Calu3 (cell line): ENCODE measurements around the gene ELFN1. TPM values are rescaled to one million over a fixed set of nuclear protein-coding genes. Genes with fewer than 3 reads are reported as not detected.

Experiments
- BruUV-seq: library from RNA; stranded (reverse); fragments of 400-500 nt; replicated peaks from 2 replicates; lab custom pipeline; 2021; lab: Mats Ljungman, UMichigan
- CTCF ChIA-PET: fragments of 300-600 bp; sonication (Branson Sonifier 250); formaldehyde crosslinking; loops from one replicate; lab custom pipeline; 2022; ENCODE audit warnings: antibody characterized with exemption; lab: Charles Lee
- DNase-seq: peaks from one replicate; pipeline ENCODE4 v3.0.0; 2022
- H3K27ac Mint-ChIP-seq: one replicate; pipeline ENCODE4 v1.8.0; 2022; ENCODE audit warnings: mixed read lengths; ENCODE audit not compliant: unreplicated experiment
- H3K27me3 Mint-ChIP-seq: one replicate; pipeline ENCODE4 v1.8.0; 2022; ENCODE audit warnings: mixed read lengths; ENCODE audit not compliant: unreplicated experiment
- H3K36me3 Mint-ChIP-seq: one replicate; pipeline ENCODE4 v1.8.0; 2022; ENCODE audit warnings: mild to moderate bottlenecking, moderate library complexity, mixed read lengths; ENCODE audit not compliant: insufficient read depth, unreplicated experiment
- H3K4me1 Mint-ChIP-seq: one replicate; pipeline ENCODE4 v1.8.0; 2022; ENCODE audit warnings: mild to moderate bottlenecking, low read depth, mixed read lengths; ENCODE audit not compliant: unreplicated experiment
- H3K4me3 Mint-ChIP-seq: one replicate; pipeline ENCODE4 v1.8.0; 2022; ENCODE audit warnings: mild to moderate bottlenecking, low read depth, moderate library complexity, mixed read lengths; ENCODE audit not compliant: unreplicated experiment
- H3K9me3 Mint-ChIP-seq: one replicate; pipeline ENCODE4 v1.8.0; 2022; ENCODE audit warnings: low read depth, mixed read lengths; ENCODE audit not compliant: unreplicated experiment
- intact Hi-C: fragments of 100-400 bp; cut with micrococcal nuclease; formaldehyde crosslinking; loops from one replicate; pipeline ENCODE4 v1.10.0; 2022; ENCODE audit not compliant: unreplicated experiment
- total RNA-seq: library from RNA; stranded (reverse); gene quantifications from 2 replicates; pipeline ENCODE4 v1.2.3, GENCODE V29; 2022
- TF ChIP-seq, protein P1 (sequence below): fragments of 200-600 bp; IDR thresholded peaks from one replicate; pipeline ENCODE4 v1.8.0; 2022; ENCODE audit warnings: antibody characterized with exemption; ENCODE audit not compliant: unreplicated experiment

Gene ELFN1
- total RNA-seq, 1 experiment from 2014 or later, result not detected

DNA sequence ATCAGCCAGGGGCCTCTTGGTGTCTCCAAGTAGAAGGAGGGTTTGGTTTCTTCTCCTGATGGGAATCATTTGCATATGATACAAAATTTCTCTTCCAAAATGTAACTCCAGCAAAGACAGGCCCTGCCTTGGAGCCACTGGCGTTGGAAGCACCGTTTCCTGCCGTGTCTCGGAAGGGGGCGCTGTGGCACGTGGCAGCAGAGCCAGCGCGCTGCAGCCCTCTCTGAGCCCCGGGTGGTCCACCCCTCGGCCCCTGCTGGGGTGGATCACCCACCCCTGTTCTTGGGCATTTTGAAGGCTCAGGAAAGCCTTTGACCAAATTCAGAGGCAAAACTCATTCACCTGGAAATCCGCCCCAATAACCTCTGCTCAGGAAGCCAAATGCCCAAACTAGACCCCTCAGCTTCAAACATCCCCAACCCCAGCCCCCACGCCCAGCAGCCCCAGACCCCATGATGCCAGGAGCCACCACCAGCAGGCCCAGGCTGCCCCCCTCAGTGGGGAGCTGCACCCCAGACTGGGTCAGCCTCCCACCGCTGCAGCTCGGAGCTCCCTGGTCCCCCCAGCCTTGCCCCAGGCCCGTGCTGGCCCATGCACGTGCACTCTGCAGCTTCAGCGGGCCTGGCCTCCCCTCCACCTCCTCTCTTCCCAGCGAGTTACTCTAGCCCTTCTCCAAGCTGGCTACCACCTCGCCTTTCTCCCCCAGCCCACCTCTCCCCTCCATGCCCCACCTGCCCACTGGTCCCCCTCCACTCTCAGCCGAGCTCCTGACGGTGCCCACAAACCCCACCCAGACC is 29.5 kb upstream of the ELFN1 start:
- CTCF ChIA-PET, result interaction anchor here (0.6 to 0.7 kb wide), 2 partner anchors 17 to 97 kb away, joined by 3 to 4 read pairs; no protein-coding TSS in a partner anchor
- Mint-ChIP-seq H3K27me3 (peaks cover 90% of the 10 kb centered on the region), H3K9me3 (peaks cover 4% of the 10 kb centered on the region), H3K27ac (no peak overlapping the region), H3K4me1 (no peaks in the 10 kb centered on the region), H3K36me3 (no peaks in the 10 kb centered on the region), H3K4me3 (no peak overlapping the region)
- TF ChIP-seq, protein P1, sequence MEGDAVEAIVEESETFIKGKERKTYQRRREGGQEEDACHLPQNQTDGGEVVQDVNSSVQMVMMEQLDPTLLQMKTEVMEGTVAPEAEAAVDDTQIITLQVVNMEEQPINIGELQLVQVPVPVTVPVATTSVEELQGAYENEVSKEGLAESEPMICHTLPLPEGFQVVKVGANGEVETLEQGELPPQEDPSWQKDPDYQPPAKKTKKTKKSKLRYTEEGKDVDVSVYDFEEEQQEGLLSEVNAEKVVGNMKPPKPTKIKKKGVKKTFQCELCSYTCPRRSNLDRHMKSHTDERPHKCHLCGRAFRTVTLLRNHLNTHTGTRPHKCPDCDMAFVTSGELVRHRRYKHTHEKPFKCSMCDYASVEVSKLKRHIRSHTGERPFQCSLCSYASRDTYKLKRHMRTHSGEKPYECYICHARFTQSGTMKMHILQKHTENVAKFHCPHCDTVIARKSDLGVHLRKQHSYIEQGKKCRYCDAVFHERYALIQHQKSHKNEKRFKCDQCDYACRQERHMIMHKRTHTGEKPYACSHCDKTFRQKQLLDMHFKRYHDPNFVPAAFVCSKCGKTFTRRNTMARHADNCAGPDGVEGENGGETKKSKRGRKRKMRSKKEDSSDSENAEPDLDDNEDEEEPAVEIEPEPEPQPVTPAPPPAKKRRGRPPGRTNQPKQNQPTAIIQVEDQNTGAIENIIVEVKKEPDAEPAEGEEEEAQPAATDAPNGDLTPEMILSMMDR, result peak; percentile 21
- no peak for DNase-seq
- BruUV-seq, result no TSS peak
- intact Hi-C loops, result no loop called here

DNA sequence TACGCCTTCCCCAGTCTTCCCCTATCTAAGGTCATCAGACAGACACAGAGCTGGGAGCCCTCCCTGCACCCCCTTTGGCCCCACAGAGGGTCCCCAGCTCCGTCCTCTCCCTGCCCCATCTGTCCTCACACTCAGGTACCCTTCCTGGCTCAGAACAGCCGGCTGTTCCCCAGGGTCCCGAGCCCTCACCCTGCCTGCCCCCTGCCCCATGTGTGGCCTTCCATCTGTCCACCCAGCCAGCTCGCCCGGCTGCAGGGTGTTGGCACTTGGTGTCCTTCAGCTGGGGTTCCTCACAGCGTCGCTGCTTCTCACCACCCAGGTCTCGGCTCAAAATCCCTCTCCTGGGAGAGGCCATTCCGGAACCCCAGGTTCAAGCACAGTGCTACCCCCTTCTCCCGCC is 28.9 kb upstream of the ELFN1 start:
- intact Hi-C loops, result no loop called here
- BruUV-seq, result no TSS peak
- no peaks in the 10 kb centered on the region for H3K4me1 Mint-ChIP-seq

DNA sequence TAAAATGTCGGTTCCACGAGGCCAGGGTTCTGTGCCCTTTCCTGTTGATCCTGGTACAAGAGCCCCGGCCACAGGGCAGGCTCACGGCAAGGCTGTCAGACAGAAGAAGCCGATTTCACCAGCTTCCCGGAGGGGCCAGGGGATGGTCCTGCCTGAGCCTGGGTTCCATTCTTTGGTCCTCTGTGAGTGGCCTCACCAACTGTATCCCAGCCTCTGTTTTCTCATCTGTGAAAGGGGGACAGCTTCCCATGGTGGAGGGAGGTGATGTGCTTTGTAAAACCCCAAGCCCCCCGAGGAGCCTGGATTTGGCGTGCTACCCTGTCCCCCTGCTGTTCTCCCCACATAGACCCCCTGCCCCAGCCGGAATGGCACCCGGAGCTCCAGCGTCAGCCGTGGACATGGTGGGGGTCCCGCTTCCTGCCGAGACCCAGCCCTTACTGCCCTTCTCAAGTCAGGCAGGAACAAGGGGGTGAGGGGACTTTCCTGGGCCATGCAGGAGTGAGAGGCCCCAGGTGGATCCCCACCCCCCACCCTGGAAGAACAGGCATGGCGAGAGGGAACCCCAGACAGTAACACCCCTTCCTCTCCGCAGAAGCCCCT is 28.3 kb upstream of the ELFN1 start:
- DNase-seq, result no peak
- Mint-ChIP-seq H3K27ac (no peak overlapping the region), H3K36me3 (no peaks in the 10 kb centered on the region), H3K9me3 (peaks cover 4% of the 10 kb centered on the region), H3K4me1 (no peaks in the 10 kb centered on the region), H3K27me3 (peaks cover 100% of the 10 kb centered on the region), H3K4me3 (no peak overlapping the region)
- TF ChIP-seq, protein P1, result no peak
- no TSS peak for BruUV-seq
- CTCF ChIA-PET, result no interaction called here
- intact Hi-C loops, result no loop called here

More for the DNA sequence above, 28.9 kb upstream of the ELFN1 start:
- Mint-ChIP-seq H3K27ac (no peak overlapping the region), H3K4me3 (no peak overlapping the region), H3K9me3 (peaks cover 4% of the 10 kb centered on the region), H3K36me3 (no peaks in the 10 kb centered on the region), H3K27me3 (peaks cover 96% of the 10 kb centered on the region)
- CTCF ChIA-PET, result interaction anchor here (0.6 kb wide), 1 partner anchor 16 kb away, joined by 3 read pairs; no protein-coding TSS in a partner anchor
- TF ChIP-seq, protein P1, result no peak
- DNase-seq, result no peak

DNA sequence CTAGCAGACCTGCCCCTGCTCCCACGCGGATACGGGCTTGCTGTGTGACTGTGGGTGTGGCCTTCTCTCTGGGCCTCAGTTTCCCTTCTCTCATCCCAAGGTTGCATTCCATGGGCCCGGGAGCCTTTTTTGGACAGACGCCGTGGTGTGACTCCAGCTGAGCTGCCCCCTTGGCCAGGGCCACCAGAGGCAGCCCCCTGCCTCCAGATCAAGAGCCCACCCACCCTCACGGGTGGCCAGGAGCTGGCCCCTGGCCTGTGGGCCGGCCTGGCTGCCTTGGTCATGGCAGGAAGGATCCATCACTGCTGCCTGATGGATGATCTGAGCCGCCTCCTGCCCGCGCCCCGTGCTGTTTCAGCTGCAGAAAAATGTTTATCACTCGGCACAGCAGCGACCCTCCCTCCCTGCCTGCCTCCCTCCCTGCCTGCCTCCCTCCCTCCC is 27.8 kb upstream of the ELFN1 start:
- CTCF ChIA-PET, result no interaction called here
- Mint-ChIP-seq H3K9me3 (peaks cover under 1% of the 10 kb centered on the region), H3K27me3 (peaks cover 100% of the 10 kb centered on the region), H3K4me3 (no peak overlapping the region), H3K27ac (no peak overlapping the region), H3K36me3 (no peaks in the 10 kb centered on the region), H3K4me1 (no peaks in the 10 kb centered on the region)
- TF ChIP-seq, protein P1, result no peak
- intact Hi-C loops, result no loop called here
- no TSS peak for BruUV-seq
- no peak for DNase-seq
